Aorta (tissue), 5 donors: ENCODE measurements around the gene NDUFA8. TPM values are rescaled to one million over a fixed set of nuclear protein-coding genes. Genes with fewer than 3 reads are reported as not detected.

Source experiments
- ATAC-seq: fragments of 200-7000 bp; cut with Tn5 transposase; one replicate; pipeline ENCODE4 v1.9.1; 2022; ENCODE audit warnings: moderate library complexity; ENCODE audit not compliant: low FRiP score
- DNase-seq, 2 donors: peaks; one replicate each; pipeline ENCODE4 v3.0.0-alpha.2; 2020
- H3K27ac ChIP-seq, 2 donors: one replicate each; pipeline ENCODE4 v1.5.1; 2013; ENCODE audit warnings: low read length in 2 of 2, mild to moderate bottlenecking in 2 of 2, moderate library complexity in 2 of 2, control low read depth in 1 of 2, inconsistent platforms in 1 of 2, low read depth in 1 of 2
- H3K27me3 ChIP-seq, 2 donors: one replicate each; pipeline ENCODE4 v1.6.1; 2013; ENCODE audit warnings: control low read depth in 1 of 2, low read length in 1 of 2, mild to moderate bottlenecking in 1 of 2, moderate library complexity in 1 of 2; ENCODE audit not compliant: insufficient read depth in 2 of 2, control insufficient read depth in 1 of 2
- H3K36me3 ChIP-seq, 2 donors: one replicate each; pipeline ENCODE4 v1.6.1; 2013; ENCODE audit warnings: control low read depth in 1 of 2, low read length in 1 of 2, mild to moderate bottlenecking in 1 of 2; ENCODE audit not compliant: insufficient read depth in 2 of 2, control insufficient read depth in 1 of 2
- H3K4me1 ChIP-seq, 2 donors: one replicate each; pipeline ENCODE4 v1.6.1; 2013; ENCODE audit warnings: low read length in 2 of 2, control low read depth in 1 of 2, mild to moderate bottlenecking in 1 of 2, moderate library complexity in 1 of 2; ENCODE audit not compliant: insufficient read depth in 2 of 2, control insufficient read depth in 1 of 2
- H3K4me3 ChIP-seq, 2 donors: one replicate each; pipeline ENCODE4 v1.5.1; 2013; ENCODE audit warnings: low read length in 2 of 2, control low read depth in 1 of 2, mild to moderate bottlenecking in 1 of 2
- H3K9me3 ChIP-seq: one replicate; pipeline ENCODE4 v1.6.1; 2013; ENCODE audit warnings: mild to moderate bottlenecking, low read length; ENCODE audit not compliant: control insufficient read depth
- WGBS, 2 donors: extraction: QIAGEN DNeasy Blood & Tissue Kit; methylation state at CpG; one replicate each; pipeline ENCODE4 v1.1.7; 2013; 5-methylcytosine and 5-hydroxymethylcytosine counted together
- intact Hi-C, 2 donors: fragments of 100-400 bp; cut with DNase I; formaldehyde crosslinking; loops; one replicate each; pipeline versions ENCODE4 v1.14.2 to v1.15.0; 2022
- polyA plus RNA-seq, 2 donors: library from polyadenylated mRNA; stranded (reverse); fragments of 200-250 nt; gene quantifications; one replicate each; pipeline ENCODE4 v1.2.3, GENCODE V29; 2013
- total RNA-seq, 2 donors: library from RNA; stranded (reverse); fragmentation: NEBNext Ultra II Directional; extraction: Animal tissue kit (Norgen Biotek cat#: 25700); gene quantifications; one replicate each; pipeline ENCODE4 v1.2.1, GENCODE V29; 2021
- donor health status: healthy with polysubstance abuse.
- donor health status: Bipolar disorder and iron deficiency.
- donor health status: DM: no; HTN: no; CAD: no.
- donor health status: DM: no; HTN: no; CAD: no.
- donor health status: DM: yes; HTN: yes; CAD: no.

Gene NDUFA8
- total and polyA plus RNA-seq, 4 donors: 25.3 to 65.6 (median 43.0) TPM

DNA sequence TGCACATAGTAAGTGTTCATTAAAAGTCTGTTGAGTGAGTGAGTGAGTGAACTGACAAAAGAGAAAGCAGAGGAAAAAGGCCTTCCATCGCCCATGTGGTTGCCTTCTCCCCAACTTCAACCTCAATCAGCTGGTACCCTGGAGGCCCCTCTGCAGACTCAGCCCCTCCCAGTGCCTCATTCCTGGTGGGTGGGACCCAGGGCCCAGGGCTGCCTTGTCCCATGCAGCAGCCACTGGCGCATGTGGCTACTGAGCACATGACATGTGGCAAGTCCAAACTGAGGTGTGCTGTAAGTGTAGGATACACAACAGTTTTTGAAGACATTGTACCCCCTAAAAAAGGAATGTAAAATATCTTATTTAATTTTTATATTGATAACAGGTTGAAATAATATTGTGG lies 29.6 kb downstream of the NDUFA8 start:
- no peaks in the 10 kb centered on the region for H3K4me1 ChIP-seq
- WGBS, 2 donors: 96 to 97% methylated on average over 2 of the region's 2 CpGs
- H3K27me3 ChIP-seq: no peaks in the 10 kb centered on the region
- no peak overlapping the region for H3K4me3 ChIP-seq
- ATAC-seq: no peak
- no peak for DNase-seq
- H3K27ac ChIP-seq: no peak overlapping the region
- intact Hi-C loops: loop anchor here (10.0 kb wide), 2 partner anchors 325 to 685 kb away; no protein-coding TSS in a partner anchor
- H3K36me3 ChIP-seq: no peaks in the 10 kb centered on the region
- no peaks in the 10 kb centered on the region for H3K9me3 ChIP-seq

DNA sequence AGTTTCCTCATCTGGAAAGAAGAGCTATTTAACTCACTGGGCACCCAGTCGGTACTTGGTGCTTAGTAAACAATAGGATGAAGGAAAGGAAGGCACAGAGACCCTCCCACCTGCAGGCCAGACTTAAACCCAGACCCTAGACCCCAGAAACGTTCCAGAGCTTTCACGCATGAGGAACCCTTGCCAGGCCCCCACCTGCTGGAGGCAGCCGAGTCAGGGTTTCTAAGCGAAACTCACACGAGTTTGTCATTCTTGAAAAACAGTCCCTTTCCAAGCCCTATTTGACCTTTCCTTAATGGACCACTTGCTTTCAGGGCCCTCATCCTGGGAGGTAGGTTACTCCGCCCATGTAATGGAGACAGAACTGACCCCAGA lies 30.6 kb downstream of the NDUFA8 start:
- H3K27me3 ChIP-seq: no peaks in the 10 kb centered on the region
- no peak for DNase-seq
- H3K36me3 ChIP-seq: no peaks in the 10 kb centered on the region
- WGBS, 2 donors: 91 to 94% methylated on average over 7 of the region's 7 CpGs
- ATAC-seq: no peak
- no peak overlapping the region for H3K4me3 ChIP-seq
- no peaks in the 10 kb centered on the region for H3K9me3 ChIP-seq
- no peaks in the 10 kb centered on the region for H3K4me1 ChIP-seq
- intact Hi-C loops: loop anchor here (10.0 kb wide), 2 partner anchors 326 to 686 kb away; no protein-coding TSS in a partner anchor
- H3K27ac ChIP-seq: no peak overlapping the region

DNA sequence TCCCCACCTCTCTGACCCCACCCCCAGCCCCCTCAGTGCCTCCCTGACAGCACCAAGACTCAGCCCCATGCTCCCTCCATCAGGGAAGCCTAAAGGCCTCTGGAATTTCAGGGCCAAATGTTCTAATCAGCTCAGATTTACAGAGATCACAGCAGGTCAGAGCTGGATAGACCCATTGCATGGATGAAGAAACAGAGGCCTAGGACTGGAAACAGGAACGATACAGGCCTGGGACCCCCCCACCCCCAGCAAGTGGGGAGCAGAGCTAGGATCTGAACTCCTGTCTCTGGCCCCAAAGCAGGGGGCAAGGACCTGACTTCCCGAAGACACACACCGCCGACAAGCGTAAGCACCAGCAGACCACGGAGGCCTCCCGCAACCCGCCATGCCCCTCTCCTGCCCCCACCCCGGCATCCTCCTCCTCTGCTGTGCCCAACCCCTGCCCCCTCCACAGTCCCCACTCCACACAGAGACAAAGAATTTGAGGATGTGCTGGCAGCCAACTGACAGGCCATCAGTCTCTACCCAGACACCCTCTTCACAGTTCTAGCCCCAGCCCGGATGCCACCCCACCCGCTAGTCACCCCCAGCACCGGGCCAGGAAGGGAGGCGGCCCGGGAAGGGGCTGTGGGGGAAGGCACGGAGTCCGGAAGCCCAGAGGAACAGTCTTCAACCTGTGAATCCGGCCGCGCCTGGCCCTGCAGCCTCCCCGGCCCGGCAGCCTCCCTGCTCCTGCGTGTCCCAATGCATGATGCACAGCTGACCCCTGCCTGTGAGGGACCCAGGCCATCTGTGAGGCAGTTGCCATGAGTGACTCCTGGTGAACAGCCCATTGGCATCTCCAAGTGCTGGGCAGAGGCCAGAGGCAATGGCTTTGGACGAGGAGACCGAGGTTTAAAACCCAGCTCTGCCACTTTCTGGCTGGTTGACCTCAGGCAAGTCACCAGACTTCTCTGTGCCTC lies 31.3 kb downstream of the NDUFA8 start:
- ATAC-seq (no peak), DNase-seq (no peak)
- Histone ChIP-seq H3K27me3 (no peaks in the 10 kb centered on the region), H3K9me3 (no peaks in the 10 kb centered on the region), H3K36me3 (no peaks in the 10 kb centered on the region), H3K4me3 (no peak overlapping the region), H3K27ac (no peak overlapping the region), H3K4me1 (no peaks in the 10 kb centered on the region)
- 89 to 92% methylated on average over 24 of the region's 24 CpGs for WGBS, 2 donors
- intact Hi-C loops: loop anchor here (10.0 kb wide), 2 partner anchors 327 to 687 kb away; no protein-coding TSS in a partner anchor

DNA sequence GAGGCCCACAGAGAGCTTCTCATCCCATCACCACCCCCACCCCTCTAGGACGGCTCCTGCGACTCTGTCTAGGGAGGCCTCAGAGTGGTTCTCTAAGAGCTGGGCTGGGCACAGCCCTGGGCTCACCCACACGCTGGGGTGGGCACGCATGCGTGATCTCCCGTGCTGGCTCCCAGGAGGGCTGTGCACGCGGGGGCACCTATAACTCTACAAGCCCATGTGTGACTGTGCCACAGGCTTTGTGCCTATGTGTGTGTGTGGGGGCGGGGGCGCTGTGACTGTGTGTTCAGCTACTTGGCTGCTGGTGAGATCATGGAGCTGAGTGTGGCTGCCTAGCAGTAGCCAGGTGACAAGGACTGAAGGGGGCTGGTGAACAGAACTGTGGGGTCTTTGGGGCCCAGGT lies 32.2 kb downstream of the NDUFA8 start:
- no peaks in the 10 kb centered on the region for H3K4me1 ChIP-seq
- no peaks in the 10 kb centered on the region for H3K27me3 ChIP-seq
- DNase-seq (no peak), ATAC-seq (no peak)
- intact Hi-C loops: loop anchor here (10.0 kb wide), 2 partner anchors 327 to 687 kb away; no protein-coding TSS in a partner anchor
- no peaks in the 10 kb centered on the region for H3K9me3 ChIP-seq
- WGBS, 2 donors: 75 to 76% methylated on average over 10 of the region's 10 CpGs
- H3K4me3 ChIP-seq: no peak overlapping the region
- no peaks in the 10 kb centered on the region for H3K36me3 ChIP-seq
- H3K27ac ChIP-seq: no peak overlapping the region

DNA sequence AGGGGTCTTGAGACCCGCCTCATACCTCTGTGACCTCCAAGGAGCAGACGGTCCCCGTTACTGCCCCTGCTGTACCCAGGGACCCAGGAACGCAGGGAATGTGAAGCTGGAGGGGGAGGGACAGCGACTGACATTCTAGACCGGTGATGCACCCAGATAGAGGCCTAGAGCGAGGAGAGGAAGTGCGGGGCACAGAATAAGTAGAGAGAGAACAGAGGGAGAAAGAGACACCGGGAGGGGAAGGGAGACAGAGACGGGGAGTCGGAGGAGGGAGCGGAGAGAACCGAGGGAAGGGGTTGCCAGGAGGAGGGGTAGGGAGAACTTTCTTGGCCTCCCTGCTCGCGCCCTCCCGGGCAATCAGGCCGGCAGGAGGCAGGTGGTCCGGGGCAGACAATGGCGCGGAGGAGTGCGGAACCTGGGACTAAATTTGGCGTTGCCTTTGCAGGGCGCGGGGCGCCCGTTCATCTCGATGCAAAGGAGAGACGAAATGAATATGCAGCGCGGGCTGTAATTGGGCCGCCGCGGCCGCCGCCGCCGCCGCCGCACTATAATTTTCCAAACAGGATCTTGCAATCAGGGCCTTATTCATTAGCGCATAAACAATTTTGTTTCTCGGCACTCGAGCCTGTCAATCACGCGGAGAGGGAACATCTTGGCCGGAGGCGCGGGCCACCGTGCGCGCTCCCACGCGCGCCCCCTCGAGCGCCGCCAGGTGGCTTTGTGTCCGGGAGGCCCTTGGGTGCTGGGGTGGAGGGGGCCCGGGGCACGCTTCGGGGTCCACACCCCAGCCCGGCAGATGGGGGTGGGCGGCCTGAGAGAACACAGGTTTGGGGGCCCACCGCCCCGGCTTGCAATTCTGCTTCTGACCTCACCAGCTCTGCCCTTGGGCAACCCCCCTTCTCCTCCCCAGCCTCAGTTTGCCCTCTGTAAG lies 33.0 kb downstream of the NDUFA8 start:
- Histone ChIP-seq H3K4me1 (no peaks in the 10 kb centered on the region), H3K27me3 (no peaks in the 10 kb centered on the region), H3K9me3 (no peaks in the 10 kb centered on the region), H3K36me3 (no peaks in the 10 kb centered on the region), H3K4me3 (no peak overlapping the region), H3K27ac (no peak overlapping the region)
- intact Hi-C loops: loop anchor here (10.0 kb wide), 2 partner anchors 328 to 688 kb away; no protein-coding TSS in a partner anchor
- 3% methylated on average over 61 to 64 of the region's 64 CpGs for WGBS, 2 donors
- no peak for DNase-seq
- ATAC-seq: no peak

DNA sequence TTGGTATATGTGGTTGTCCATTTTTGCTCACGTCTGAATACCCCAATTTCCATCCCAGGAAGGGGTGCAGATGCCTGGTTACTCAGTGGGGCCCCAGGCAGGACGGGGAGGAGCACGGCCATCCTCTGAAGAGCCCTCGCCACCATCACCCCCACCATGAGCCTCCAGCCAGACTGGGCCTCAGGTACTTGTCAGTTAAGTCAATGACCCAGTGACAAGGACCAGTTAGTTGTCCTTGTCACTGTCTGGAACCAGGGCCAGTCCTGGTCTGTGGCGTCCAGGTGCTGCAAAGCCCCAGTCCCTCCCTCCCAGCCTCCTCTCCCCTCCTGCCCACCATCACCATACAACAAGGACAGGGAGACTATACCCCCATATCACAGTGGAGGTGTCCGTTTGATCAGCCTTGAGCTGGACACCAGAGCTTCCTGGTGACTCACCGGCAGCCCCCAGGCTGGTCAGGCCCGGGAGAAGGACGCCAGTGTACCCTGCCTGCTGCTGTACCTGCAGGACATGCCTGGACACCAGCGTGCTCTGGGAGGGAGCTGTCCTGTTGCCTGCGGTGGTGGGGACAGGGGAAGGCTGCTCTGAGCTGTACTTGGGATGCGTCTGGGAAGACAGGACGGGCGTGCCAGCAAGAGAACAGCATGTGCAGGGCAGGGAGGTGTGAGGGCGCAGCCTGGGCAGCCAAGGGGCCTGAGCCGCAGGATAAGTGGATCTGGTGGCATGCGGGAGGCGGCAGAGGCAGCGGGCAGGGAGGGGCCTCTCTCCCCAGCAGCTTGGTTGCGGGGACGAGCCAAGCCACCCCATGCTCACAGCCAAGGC lies 33.9 kb downstream of the NDUFA8 start:
- Histone ChIP-seq H3K9me3 (no peaks in the 10 kb centered on the region), H3K27ac (no peak overlapping the region), H3K36me3 (no peaks in the 10 kb centered on the region), H3K4me3 (no peak overlapping the region), H3K27me3 (no peaks in the 10 kb centered on the region), H3K4me1 (no peaks in the 10 kb centered on the region)
- peak in 1 of 2 donors; percentile 71 for DNase-seq
- WGBS, 2 donors: 41 to 44% methylated on average over 21 of the region's 21 CpGs
- intact Hi-C loops: loop anchor here (1.0 to 10.0 kb wide), 5 partner anchors 225 to 689 kb away; no protein-coding TSS in a partner anchor
- ATAC-seq: no peak

DNA sequence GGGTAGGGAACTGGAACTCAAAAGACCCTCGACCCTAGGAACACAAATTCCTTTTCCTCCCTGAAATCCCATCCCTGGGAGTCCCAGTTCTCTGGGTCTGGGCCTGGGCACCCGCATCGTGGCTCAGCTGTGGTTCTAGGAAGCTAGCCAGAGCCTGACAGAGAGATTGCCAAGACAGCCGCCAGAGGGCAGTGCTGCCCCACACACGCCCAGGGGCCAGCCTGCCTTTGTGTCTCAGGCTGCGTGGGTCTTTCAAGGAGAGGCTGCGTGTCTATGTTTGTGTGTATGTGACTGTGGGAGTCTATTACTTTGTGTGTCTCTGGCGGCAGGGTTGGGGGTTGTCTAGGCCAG lies 34.4 kb downstream of the NDUFA8 start:
- Histone ChIP-seq H3K27me3 (no peaks in the 10 kb centered on the region), H3K9me3 (no peaks in the 10 kb centered on the region), H3K4me1 (no peaks in the 10 kb centered on the region), H3K36me3 (no peaks in the 10 kb centered on the region), H3K27ac (no peak overlapping the region), H3K4me3 (no peak overlapping the region)
- DNase-seq: peak; percentile 85 to 93
- intact Hi-C loops: loop anchor here (1.0 to 10.0 kb wide), 5 partner anchors 225 to 690 kb away; no protein-coding TSS in a partner anchor
- whole genome bisulfite sequencing, 2 donors: 1% methylated on average over 8 of the region's 8 CpGs
- peak; percentile 80 for ATAC-seq

DNA sequence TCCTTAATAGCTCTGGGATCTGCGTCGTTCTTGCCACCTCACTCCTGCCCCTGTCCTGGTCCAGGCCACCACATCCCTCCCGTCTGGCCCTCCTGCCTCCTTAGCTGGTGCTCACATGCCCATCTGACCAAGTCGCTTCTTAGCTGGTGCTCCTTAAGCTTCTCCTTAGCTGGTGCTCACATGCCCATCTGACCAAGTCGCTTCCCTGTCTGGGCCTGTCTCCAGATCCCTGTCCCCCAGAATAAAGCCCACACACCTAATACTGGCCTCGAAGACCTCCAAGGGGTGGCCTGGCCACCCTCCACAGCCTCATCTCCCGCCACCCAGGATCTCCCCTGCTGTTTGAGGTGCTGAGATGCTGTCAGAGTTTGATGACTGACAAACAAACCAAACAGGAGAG lies 35.1 kb downstream of the NDUFA8 start:
- WGBS, 2 donors: 72 to 79% methylated on average over 7 of the region's 7 CpGs

More for the DNA sequence above, 35.1 kb downstream of the NDUFA8 start:
- H3K4me1 ChIP-seq: no peaks in the 10 kb centered on the region
- H3K36me3 ChIP-seq: no peaks in the 10 kb centered on the region
- DNase-seq: peak in 1 of 2 donors; percentile 58
- no peak overlapping the region for H3K27ac ChIP-seq
- no peak overlapping the region for H3K4me3 ChIP-seq
- H3K27me3 ChIP-seq: no peaks in the 10 kb centered on the region
- ATAC-seq: no peak
- intact Hi-C loops: loop anchor here (2.0 to 10.0 kb wide), 4 partner anchors 226 to 690 kb away; no protein-coding TSS in a partner anchor
- no peaks in the 10 kb centered on the region for H3K9me3 ChIP-seq
